CD4-positive, alpha-beta T cell (primary cell): Measurements from ENCODE around the gene FOLR2. TPM values are rescaled to one million over a fixed set of nuclear protein-coding genes. Genes with fewer than 3 reads are reported as not detected.

Source experiments
- ATAC-seq: fragments of 200-7000 bp; cut with Tn5 transposase; one replicate; pipeline ENCODE4 v1.10.0; 2022; ENCODE audit warnings: mild to moderate bottlenecking; ENCODE audit not compliant: poor library complexity
- CTCF ChIA-PET: fragments of 350-600 bp; sonication (Branson Sonifier 250); formaldehyde crosslinking; loops from one replicate; lab custom pipeline; 2021; ENCODE audit warnings: antibody characterized with exemption, inconsistent platforms; lab: Charles Lee
- POLR2A ChIA-PET: fragments of 350-600 bp; sonication (Branson Sonifier 250); formaldehyde crosslinking; loops from one replicate; lab custom pipeline; 2021; ENCODE audit warnings: antibody characterized with exemption, inconsistent platforms; lab: Charles Lee
- DNase-seq, 14 experiments: peaks; one replicate each; pipeline ENCODE4 v3.0.0-alpha.2; 2013 to 2020; ENCODE audit warnings: mixed read lengths in 2 of 14
- H3K27ac ChIP-seq, 2 donors: one replicate each; pipeline versions ENCODE4 v1.5.1 to v1.7.0; 2013; ENCODE audit warnings: low read length in 2 of 2, low read depth in 1 of 2, mild to moderate bottlenecking in 1 of 2
- H3K27me3 ChIP-seq, 2 experiments: 1 replicate in 1 of 2; 2 replicates in 1 of 2; pipeline versions ENCODE4 v1.6.1 to v1.7.0; 2013; ENCODE audit warnings: low read length in 2 of 2, control low read depth in 1 of 2, mild to moderate bottlenecking in 1 of 2, moderate library complexity in 1 of 2; ENCODE audit not compliant: insufficient read depth in 2 of 2, control insufficient read depth in 1 of 2
- H3K36me3 ChIP-seq: one replicate; pipeline ENCODE4 v1.6.1; 2013; ENCODE audit warnings: low read length, control low read depth; ENCODE audit not compliant: insufficient read depth
- H3K4me1 ChIP-seq: one replicate; pipeline ENCODE4 v1.6.1; 2013; ENCODE audit warnings: low read length, control low read depth; ENCODE audit not compliant: insufficient read depth
- H3K4me3 ChIP-seq: one replicate; pipeline ENCODE4 v1.5.1; 2013; ENCODE audit warnings: mild to moderate bottlenecking, low read length, moderate library complexity
- H3K9me3 ChIP-seq, 2 experiments: 1 replicate in 1 of 2; 2 replicates in 1 of 2; pipeline versions ENCODE4 v1.6.1 to v1.7.0; 2013; ENCODE audit warnings: low read length in 2 of 2, mild to moderate bottlenecking in 2 of 2, control low read depth in 1 of 2, moderate library complexity in 1 of 2; ENCODE audit not compliant: control insufficient read depth in 1 of 2, insufficient read depth in 1 of 2
- H3K27ac Mint-ChIP-seq: one replicate; pipeline ENCODE4 v1.8.0; 2020; ENCODE audit warnings: mixed read lengths
- H3K27me3 Mint-ChIP-seq: one replicate; pipeline ENCODE4 v1.8.0; 2021; ENCODE audit warnings: mixed read lengths
- H3K36me3 Mint-ChIP-seq: one replicate; pipeline ENCODE4 v1.8.0; 2021; ENCODE audit warnings: low read depth, mixed read lengths
- H3K4me1 Mint-ChIP-seq: one replicate; pipeline ENCODE4 v1.8.0; 2021; ENCODE audit warnings: low read depth, mixed read lengths
- H3K4me3 Mint-ChIP-seq: one replicate; pipeline ENCODE4 v1.8.0; 2020; ENCODE audit warnings: mild to moderate bottlenecking, mixed read lengths
- H3K9me3 Mint-ChIP-seq: one replicate; pipeline ENCODE4 v1.8.0; 2020; ENCODE audit warnings: mixed read lengths
- CTCF ChIP-seq: fragments of 200-600 bp; IDR thresholded peaks from one replicate; pipeline ENCODE4 v1.8.0; 2022; ENCODE audit warnings: antibody characterized with exemption, mild to moderate bottlenecking
- intact Hi-C, 2 experiments: fragments of 100-400 bp; cut with DNase I in 1 of 2; cut with micrococcal nuclease in 1 of 2; formaldehyde crosslinking; loops; one replicate each; pipeline versions ENCODE4 v1.15.1 to v1.9.0; 2023 to 2025; cut with DNase I, micrococcal nuclease
- total RNA-seq, 174 experiments: library from RNA in 2 of 174; stranded (reverse) in 2 of 174; gene quantifications; one replicate each; pipeline ENCODE4 v1.2.3 and lab custom pipeline; 2021 to 2026

Gene FOLR2
- total RNA-seq, 2 experiments from 2014 or later: not detected

DNA sequence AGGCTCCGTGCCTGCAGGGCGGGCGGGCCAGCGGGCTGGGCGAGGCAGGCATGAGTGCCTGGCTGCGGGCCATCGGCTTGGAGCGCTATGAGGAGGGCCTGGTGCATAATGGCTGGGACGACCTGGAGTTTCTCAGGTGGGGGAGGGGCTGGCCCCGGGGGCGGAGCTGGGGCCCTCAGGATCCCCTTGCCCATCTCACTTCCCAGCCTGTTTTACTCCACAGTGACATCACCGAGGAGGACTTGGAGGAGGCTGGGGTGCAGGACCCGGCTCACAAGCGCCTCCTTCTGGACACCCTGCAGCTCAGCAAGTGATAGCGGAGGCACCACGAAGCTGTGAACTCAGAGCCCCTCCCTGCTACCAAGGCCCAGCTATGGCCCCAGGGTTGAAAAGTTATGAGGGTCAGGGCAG lies 21.5 kb downstream of the FOLR2 start:
- Mint-ChIP-seq H3K4me3 (no peak overlapping the region), H3K36me3 (peaks cover 40% of the 10 kb centered on the region), H3K4me1 (peaks cover 25% of the 10 kb centered on the region), H3K27me3 (peaks cover 39% of the 10 kb centered on the region), H3K9me3 (no peaks in the 10 kb centered on the region), H3K27ac (no peak overlapping the region)
- H3K4me3 ChIP-seq: no peak overlapping the region
- H3K4me1 ChIP-seq: peaks cover 20% of the 10 kb centered on the region
- intact Hi-C loops: no loop called here
- POLR2A ChIA-PET: interaction anchor here (1.8 to 2.0 kb wide), 2 partner anchors 13 to 15 kb away, joined by 5 to 7 read pairs; no protein-coding TSS in a partner anchor
- peaks cover 0 to 14% of the 10 kb centered on the region in 2 experiments for H3K9me3 ChIP-seq
- peak; percentile 58 for TF ChIP-seq CTCF
- H3K27me3 ChIP-seq: peaks cover 33 to 39% of the 10 kb centered on the region in 2 experiments
- CTCF ChIA-PET: interaction anchor here (0.6 to 1.1 kb wide), 6 partner anchors 11 to 154 kb away, joined by 3 to 7 read pairs (median 4); no protein-coding TSS in a partner anchor
- peak; percentile 73 for ATAC-seq
- DNase-seq: peak in 9 of 14 experiments; percentile 24 to 74 (median 38)
- no peak overlapping the region for H3K27ac ChIP-seq
- peaks cover 41% of the 10 kb centered on the region for H3K36me3 ChIP-seq

- peaks cover 29% of the 10 kb centered on the region for H3K4me1 Mint-ChIP-seq
- H3K36me3 Mint-ChIP-seq: peaks cover 35% of the 10 kb centered on the region
- H3K27ac Mint-ChIP-seq: no peak overlapping the region
- H3K4me1 ChIP-seq: peaks cover 24% of the 10 kb centered on the region
- no peaks in the 10 kb centered on the region for H3K9me3 Mint-ChIP-seq
- ChIA-PET CTCF (interaction anchor here (0.6 to 1.1 kb wide), 5 partner anchors 12 to 154 kb away, joined by 4 to 7 read pairs (median 4); no protein-coding TSS in a partner anchor), POLR2A (interaction anchor here (0.6 to 2.0 kb wide), 3 partner anchors 13 to 16 kb away, joined by 4 to 7 read pairs (median 5); no protein-coding TSS in a partner anchor)
- H3K4me3 Mint-ChIP-seq: no peak overlapping the region
- H3K27ac ChIP-seq: no peak overlapping the region
- peak; percentile 26 for TF ChIP-seq CTCF
- peaks cover 45% of the 10 kb centered on the region for H3K27me3 Mint-ChIP-seq
- intact Hi-C loops: no loop called here
- no peak for ATAC-seq
- peaks cover 38 to 46% of the 10 kb centered on the region in 2 experiments for H3K27me3 ChIP-seq
- peak in 1 of 14 experiments; percentile 24 for DNase-seq
- no peak overlapping the region for H3K4me3 ChIP-seq
- H3K36me3 ChIP-seq: peaks cover 35% of the 10 kb centered on the region
- peaks cover 0 to 20% of the 10 kb centered on the region in 2 experiments for H3K9me3 ChIP-seq
These were observed 22.1 kb downstream of the FOLR2 start for GRCh38 chr11:72238492-72239312.

- POLR2A ChIA-PET: no interaction called here
- CTCF ChIA-PET: no interaction called here
- H3K4me1 ChIP-seq: peaks cover 28% of the 10 kb centered on the region
- no peak overlapping the region for H3K4me3 ChIP-seq
- ATAC-seq (no peak), DNase-seq (peak in 1 of 14 experiments; percentile 29)
- Mint-ChIP-seq H3K9me3 (no peaks in the 10 kb centered on the region), H3K27ac (no peak overlapping the region), H3K4me1 (peaks cover 29% of the 10 kb centered on the region), H3K36me3 (peaks cover 29% of the 10 kb centered on the region), H3K27me3 (peaks cover 45% of the 10 kb centered on the region), H3K4me3 (peak overlapping the region; percentile 51)
- peaks cover 41 to 50% of the 10 kb centered on the region in 2 experiments for H3K27me3 ChIP-seq
- intact Hi-C loops: no loop called here
- peaks cover 0 to 21% of the 10 kb centered on the region in 2 experiments for H3K9me3 ChIP-seq
- no peak for TF ChIP-seq CTCF
- H3K36me3 ChIP-seq: peaks cover 29% of the 10 kb centered on the region
- H3K27ac ChIP-seq: no peak overlapping the region
These were observed 22.8 kb downstream of the FOLR2 start for GRCh38 chr11:72239313-72239848.
